NT2/D1 (cell line): ENCODE data around the gene MBD4.

Experiments used
- DNase-seq: peaks from one replicate; pipeline ENCODE4 v3.0.0-alpha.2; 2011; ENCODE audit warnings: low read depth, low spot score
- H3K27me3 ChIP-seq: 2 replicates; pipeline ENCODE4 v1.6.0; 2011; ENCODE audit warnings: mild to moderate bottlenecking; ENCODE audit not compliant: insufficient read length, insufficient read depth
- H3K36me3 ChIP-seq: 2 replicates; pipeline ENCODE4 v1.6.1; 2011; ENCODE audit warnings: mild to moderate bottlenecking, low read length, mixed read lengths; ENCODE audit not compliant: insufficient read depth, insufficient read length
- H3K4me1 ChIP-seq: 2 replicates; pipeline ENCODE4 v1.5.1; 2011; ENCODE audit not compliant: insufficient read depth, insufficient read length
- H3K4me3 ChIP-seq: 2 replicates; pipeline ENCODE4 v1.5.1; 2011; ENCODE audit warnings: low read depth; ENCODE audit not compliant: insufficient read length
- H3K9ac ChIP-seq: 2 replicates; pipeline ENCODE4 v1.6.0; 2011; ENCODE audit warnings: low read depth; ENCODE audit not compliant: insufficient read length
- H3K9me3 ChIP-seq: 2 replicates; pipeline ENCODE4 v1.5.1; 2011; ENCODE audit warnings: mild to moderate bottlenecking, low read length; ENCODE audit not compliant: insufficient read depth
- SUZ12 ChIP-seq: IDR thresholded peaks from 2 replicates; pipeline ENCODE4 v1.6.1; 2011; ENCODE audit not compliant: insufficient read length, insufficient read depth; ENCODE audit errors: extremely low read depth
- YY1 ChIP-seq: IDR thresholded peaks from 2 replicates; pipeline ENCODE4 v1.6.1; 2011; ENCODE audit not compliant: insufficient read length, insufficient read depth
- ZNF274 ChIP-seq: IDR thresholded peaks from 2 replicates; pipeline ENCODE4 v1.6.1; 2011; ENCODE audit warnings: mild to moderate bottlenecking, low read depth, low read length

Gene MBD4

GRCh38 chr3:129382366-129382765 is 57.4 kb downstream of the MBD4 start:
- peaks cover 20% of the 10 kb centered on the region for H3K36me3 ChIP-seq
- H3K9ac ChIP-seq: no peak overlapping the region
- DNase-seq: no peak
- peaks cover 34% of the 10 kb centered on the region for H3K9me3 ChIP-seq
- H3K4me3 ChIP-seq: no peak overlapping the region
- peaks cover 12% of the 10 kb centered on the region for H3K4me1 ChIP-seq
- H3K27me3 ChIP-seq: no peaks in the 10 kb centered on the region
- no peak for TF ChIP-seq SUZ12
- no peak for TF ChIP-seq YY1
- no peak for TF ChIP-seq ZNF274
